ENCODE results near the gene MARCHF9. TPM values are rescaled to one million over a fixed set of nuclear protein-coding genes. Genes with fewer than 3 reads are reported as not detected.

The MARCHF9 gene
- total RNA-seq, 6 experiments from 2014 or later, result 2.1 to 3.9 (median 3.3) TPM

DNA sequence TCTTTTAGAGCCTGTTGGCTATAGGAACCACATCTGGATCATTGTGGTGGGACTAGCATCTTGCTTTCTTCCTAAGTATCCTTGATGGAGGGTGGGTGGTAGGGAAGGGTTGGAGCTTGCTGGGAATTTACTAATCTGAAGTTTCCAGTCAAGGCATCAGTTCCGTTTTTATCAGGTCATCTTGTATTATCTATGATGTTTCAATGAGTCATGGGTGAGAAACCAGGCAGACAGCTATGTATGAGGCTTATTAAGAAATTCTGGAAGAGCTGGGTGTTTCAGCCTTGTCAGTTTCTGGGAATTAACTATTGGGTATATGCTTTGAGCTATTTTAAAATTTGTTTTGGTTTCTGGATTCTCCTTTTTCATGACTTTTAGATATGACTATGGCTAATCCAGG lies 39.0 kb downstream of the MARCHF9 start:
- Histone ChIP-seq H3K27me3 (no peaks in the 10 kb centered on the region), H3K27ac (no peak overlapping the region), H3K9me3 (no peaks in the 10 kb centered on the region), H3K36me3 (peaks cover 0 to 58% (median 21%) of the 10 kb centered on the region in 4 donors), H3K4me1 (no peaks in the 10 kb centered on the region), H3K4me3 (no peak overlapping the region)
- no peak for TF ChIP-seq POLR2A (IDR thresholded peaks at IDR 0.05)
- TF ChIP-seq, protein P1, sequence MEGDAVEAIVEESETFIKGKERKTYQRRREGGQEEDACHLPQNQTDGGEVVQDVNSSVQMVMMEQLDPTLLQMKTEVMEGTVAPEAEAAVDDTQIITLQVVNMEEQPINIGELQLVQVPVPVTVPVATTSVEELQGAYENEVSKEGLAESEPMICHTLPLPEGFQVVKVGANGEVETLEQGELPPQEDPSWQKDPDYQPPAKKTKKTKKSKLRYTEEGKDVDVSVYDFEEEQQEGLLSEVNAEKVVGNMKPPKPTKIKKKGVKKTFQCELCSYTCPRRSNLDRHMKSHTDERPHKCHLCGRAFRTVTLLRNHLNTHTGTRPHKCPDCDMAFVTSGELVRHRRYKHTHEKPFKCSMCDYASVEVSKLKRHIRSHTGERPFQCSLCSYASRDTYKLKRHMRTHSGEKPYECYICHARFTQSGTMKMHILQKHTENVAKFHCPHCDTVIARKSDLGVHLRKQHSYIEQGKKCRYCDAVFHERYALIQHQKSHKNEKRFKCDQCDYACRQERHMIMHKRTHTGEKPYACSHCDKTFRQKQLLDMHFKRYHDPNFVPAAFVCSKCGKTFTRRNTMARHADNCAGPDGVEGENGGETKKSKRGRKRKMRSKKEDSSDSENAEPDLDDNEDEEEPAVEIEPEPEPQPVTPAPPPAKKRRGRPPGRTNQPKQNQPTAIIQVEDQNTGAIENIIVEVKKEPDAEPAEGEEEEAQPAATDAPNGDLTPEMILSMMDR (IDR thresholded peaks at IDR 0.05), result no peak
- DNase-seq (no peak), ATAC-seq (peak in 1 of 4 donors; percentile 56)
- WGBS (ENCODE audit: insufficient coverage, low coverage, low lambda C conversion rate, missing lambda C conversion rate), result 21% methylated on average over 1 of the region's 1 CpG
- intact Hi-C loops (cut with DNase I), result no loop called here

DNA sequence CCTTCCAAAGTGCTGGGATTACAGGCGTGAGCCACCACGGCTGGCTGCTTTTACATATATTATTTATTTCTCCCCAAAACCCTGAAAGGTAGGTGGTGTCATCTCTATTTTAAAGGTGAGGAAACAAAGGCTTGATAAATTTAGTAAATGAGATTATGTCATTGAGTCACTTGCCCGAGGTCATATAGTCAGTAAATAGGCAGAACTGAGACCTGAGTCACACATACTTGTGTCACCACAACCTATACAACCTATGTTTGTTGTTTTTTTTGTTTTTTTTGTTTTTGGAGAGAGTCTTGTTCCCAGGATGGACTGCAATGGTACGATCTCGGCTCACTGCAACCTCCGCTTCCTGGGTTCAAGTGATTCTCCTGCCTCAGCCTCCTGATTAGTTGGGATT lies 40.5 kb downstream of the MARCHF9 start:
- Histone ChIP-seq H3K27me3 (no peaks in the 10 kb centered on the region), H3K4me1 (no peaks in the 10 kb centered on the region), H3K4me3 (no peak overlapping the region), H3K27ac (no peak overlapping the region), H3K9me3 (no peaks in the 10 kb centered on the region), H3K36me3 (peaks cover 0 to 62% (median 27%) of the 10 kb centered on the region in 4 donors)
- DNase-seq, result no peak
- TF ChIP-seq, protein P1 (IDR thresholded peaks at IDR 0.05), result no peak
- no peak for TF ChIP-seq POLR2A (IDR thresholded peaks at IDR 0.05)
- ATAC-seq, result no peak
- WGBS (ENCODE audit: insufficient coverage, low coverage, low lambda C conversion rate, missing lambda C conversion rate), result 92% methylated on average over 5 of the region's 6 CpGs
- intact Hi-C loops (cut with DNase I), result no loop called here

DNA sequence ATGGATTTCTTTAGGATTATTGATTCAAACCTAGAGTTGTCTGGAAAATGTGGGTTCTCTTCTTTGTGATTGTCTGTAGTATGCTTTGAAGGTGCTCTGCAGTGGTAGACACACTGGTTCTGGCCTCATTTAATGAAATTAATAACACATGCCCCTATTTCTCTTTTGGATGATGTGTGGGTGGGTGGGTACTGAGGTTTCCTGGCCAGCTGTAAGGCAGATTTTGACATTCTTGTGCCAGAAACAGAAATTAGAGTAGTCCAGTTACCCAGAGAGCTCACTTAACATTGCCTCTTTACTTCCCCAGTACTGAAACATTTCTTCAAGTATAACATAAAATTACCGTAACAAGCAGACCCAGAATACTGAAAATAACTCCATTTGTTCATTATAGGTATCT lies 42.1 kb downstream of the MARCHF9 start:
- TF ChIP-seq, protein P1 (IDR thresholded peaks at IDR 0.05), result no peak
- TF ChIP-seq POLR2A (IDR thresholded peaks at IDR 0.05), result no peak
- Histone ChIP-seq H3K4me3 (no peak overlapping the region), H3K27me3 (no peaks in the 10 kb centered on the region), H3K27ac (no peak overlapping the region), H3K9me3 (no peaks in the 10 kb centered on the region), H3K36me3 (peaks cover 0 to 74% (median 30%) of the 10 kb centered on the region in 4 donors), H3K4me1 (no peaks in the 10 kb centered on the region)
- intact Hi-C loops (cut with DNase I), result no loop called here
- ATAC-seq (no peak), DNase-seq (no peak)
- 100% methylated on average over 1 of the region's 1 CpG for WGBS (ENCODE audit: insufficient coverage, low coverage, low lambda C conversion rate, missing lambda C conversion rate)

DNA sequence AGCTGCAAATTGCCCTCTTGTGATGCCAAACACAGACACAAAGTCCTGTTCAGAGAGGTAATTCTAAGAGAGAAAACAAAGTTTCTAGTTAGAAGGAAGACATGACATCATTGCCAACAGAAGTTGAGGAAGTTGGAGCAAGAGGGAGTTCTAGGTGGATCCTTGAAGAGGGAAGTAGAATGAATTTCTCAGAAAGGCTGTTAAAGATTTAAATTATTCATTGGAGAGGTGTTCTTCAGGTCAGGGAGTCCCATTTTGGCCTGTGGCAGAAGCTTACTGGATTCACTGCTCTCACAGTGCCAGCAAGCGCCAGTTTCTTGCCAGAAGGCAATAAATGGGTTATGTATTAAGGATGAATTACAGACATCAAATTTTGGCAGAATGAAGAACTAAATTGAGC lies 43.0 kb downstream of the MARCHF9 start:
- DNase-seq, result no peak
- WGBS (ENCODE audit: insufficient coverage, low coverage, low lambda C conversion rate, missing lambda C conversion rate), result 100% methylated on average over 1 of the region's 1 CpG
- H3K27me3 ChIP-seq, result no peaks in the 10 kb centered on the region
- ATAC-seq, result no peak
- H3K4me1 ChIP-seq, result no peaks in the 10 kb centered on the region
- intact Hi-C loops (cut with DNase I), result no loop called here
- H3K27ac ChIP-seq, result no peak overlapping the region
- no peak for TF ChIP-seq POLR2A (IDR thresholded peaks at IDR 0.05)
- TF ChIP-seq, protein P1 (IDR thresholded peaks at IDR 0.05), result no peak
- peaks cover 0 to 74% (median 27%) of the 10 kb centered on the region in 4 donors for H3K36me3 ChIP-seq
- H3K4me3 ChIP-seq, result no peak overlapping the region
- no peaks in the 10 kb centered on the region for H3K9me3 ChIP-seq

DNA sequence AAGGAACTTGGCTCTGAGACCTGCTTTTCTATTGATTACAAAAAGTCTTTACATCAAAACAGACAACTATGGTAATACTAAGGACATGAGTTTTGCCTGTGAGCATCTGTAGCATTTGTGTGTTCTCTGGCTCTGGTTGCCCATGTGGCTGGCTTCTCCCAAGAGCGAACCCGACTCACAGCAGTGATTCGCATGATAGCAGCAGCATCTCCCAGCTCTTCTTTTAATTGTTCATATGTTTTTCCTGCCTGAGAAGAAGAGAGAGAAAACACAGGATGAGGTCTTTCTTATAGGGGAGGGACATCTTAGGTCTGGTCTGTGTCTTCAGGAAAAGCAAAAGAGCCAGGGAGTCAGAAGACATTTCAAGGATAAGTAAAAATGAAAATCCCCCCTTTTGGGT lies 46.1 kb downstream of the MARCHF9 start:
- Histone ChIP-seq H3K9me3 (no peaks in the 10 kb centered on the region), H3K27ac (no peak overlapping the region), H3K4me1 (no peaks in the 10 kb centered on the region), H3K36me3 (peaks cover 0 to 64% (median 23%) of the 10 kb centered on the region in 4 donors), H3K4me3 (no peak overlapping the region), H3K27me3 (no peaks in the 10 kb centered on the region)
- WGBS (ENCODE audit: insufficient coverage, low coverage, low lambda C conversion rate, missing lambda C conversion rate), result no CpG with 5 or more reads among the region's 3 CpGs
- ATAC-seq (no peak), DNase-seq (no peak)
- intact Hi-C loops (cut with DNase I), result loop anchor here in 1 of 2 donors (10.0 kb wide), 1 partner anchor 104 kb away; no protein-coding TSS in a partner anchor
- TF ChIP-seq, protein P1 (IDR thresholded peaks at IDR 0.05), result no peak
- no peak for TF ChIP-seq POLR2A (IDR thresholded peaks at IDR 0.05)

Measured in right lobe of liver (tissue), 6 donors.